Gastrocnemius medialis (tissue), 4 donors: ENCODE data around the gene GNB1.

ENCODE experiments used
- POLR2A ChIP-seq, 2 donors: fragments of 450-650 bp; IDR thresholded peaks; one replicate each; pipeline ENCODE4 v1.6.1; 2017; ENCODE audit warnings: antibody characterized with exemption in 2 of 2, mild to moderate bottlenecking in 2 of 2, moderate library complexity in 2 of 2
- TF ChIP-seq, protein P1 (sequence below), 5 experiments: fragments of 450-650 bp in 3 of 5; fragments of 200-600 bp in 2 of 5; sonication (generic) in 2 of 5; IDR thresholded peaks in 4 of 5; conservative IDR thresholded peaks in 1 of 5; 1 replicate in 4 of 5; 2 replicates in 1 of 5; pipeline ENCODE4 v1.5.1; 2016 to 2019; ENCODE audit warnings: antibody characterized with exemption in 5 of 5, mild to moderate bottlenecking in 3 of 5, moderate library complexity in 3 of 5

DNA sequence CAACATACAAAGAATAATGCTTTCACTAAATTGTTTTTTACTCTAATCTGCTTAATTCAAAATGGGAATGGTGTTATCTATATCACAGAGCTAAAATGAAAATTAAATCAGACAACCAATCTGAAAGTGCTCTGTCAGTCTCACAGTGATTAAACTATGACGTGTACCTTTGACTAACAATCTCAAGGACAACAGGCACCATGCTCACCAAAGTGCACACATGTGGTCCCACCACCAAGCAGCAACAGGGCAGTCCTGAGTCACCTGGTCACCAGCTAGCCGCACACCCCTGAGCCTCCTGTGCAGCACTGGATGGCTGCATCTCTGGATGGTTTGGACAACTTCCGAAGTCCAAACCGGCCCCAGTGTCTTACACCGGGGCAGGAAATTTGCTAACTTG is 58.1 kb downstream of the GNB1 start:
- TF ChIP-seq, protein P1, sequence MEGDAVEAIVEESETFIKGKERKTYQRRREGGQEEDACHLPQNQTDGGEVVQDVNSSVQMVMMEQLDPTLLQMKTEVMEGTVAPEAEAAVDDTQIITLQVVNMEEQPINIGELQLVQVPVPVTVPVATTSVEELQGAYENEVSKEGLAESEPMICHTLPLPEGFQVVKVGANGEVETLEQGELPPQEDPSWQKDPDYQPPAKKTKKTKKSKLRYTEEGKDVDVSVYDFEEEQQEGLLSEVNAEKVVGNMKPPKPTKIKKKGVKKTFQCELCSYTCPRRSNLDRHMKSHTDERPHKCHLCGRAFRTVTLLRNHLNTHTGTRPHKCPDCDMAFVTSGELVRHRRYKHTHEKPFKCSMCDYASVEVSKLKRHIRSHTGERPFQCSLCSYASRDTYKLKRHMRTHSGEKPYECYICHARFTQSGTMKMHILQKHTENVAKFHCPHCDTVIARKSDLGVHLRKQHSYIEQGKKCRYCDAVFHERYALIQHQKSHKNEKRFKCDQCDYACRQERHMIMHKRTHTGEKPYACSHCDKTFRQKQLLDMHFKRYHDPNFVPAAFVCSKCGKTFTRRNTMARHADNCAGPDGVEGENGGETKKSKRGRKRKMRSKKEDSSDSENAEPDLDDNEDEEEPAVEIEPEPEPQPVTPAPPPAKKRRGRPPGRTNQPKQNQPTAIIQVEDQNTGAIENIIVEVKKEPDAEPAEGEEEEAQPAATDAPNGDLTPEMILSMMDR (IDR thresholded peaks at IDR 0.05 in 4 of 5, conservative IDR thresholded peaks at IDR 0.05 in 1 of 5) = no peak
- TF ChIP-seq POLR2A (IDR thresholded peaks at IDR 0.05) = no peak
